Measurements from ENCODE around the gene ZNF592.

DNA sequence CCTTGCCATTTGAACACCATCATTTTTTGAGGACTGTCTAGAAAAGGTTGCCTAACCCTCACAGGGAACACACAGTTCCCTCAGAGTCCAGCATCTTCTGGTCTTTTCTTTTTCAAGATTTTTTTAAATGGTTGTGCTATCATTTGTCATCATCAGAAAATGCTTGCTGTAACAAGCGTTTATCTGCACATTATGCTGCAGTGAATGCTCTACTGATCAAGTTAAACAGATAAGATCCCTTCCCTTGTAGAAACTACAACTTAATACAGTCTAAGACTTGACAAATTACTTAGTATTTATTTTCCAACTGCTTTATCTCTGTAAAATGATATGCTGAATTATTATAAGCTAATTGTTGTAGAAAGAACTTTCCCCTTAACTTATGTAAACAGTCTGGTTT lies 56.8 kb downstream of the ZNF592 start:
- no peak for TF ChIP-seq AFF4 (CRISPR knock-in tag; IDR thresholded peaks at IDR 0.05)
- TF ChIP-seq NFXL1 (CRISPR knock-in tag; IDR thresholded peaks at IDR 0.05), result no peak
- TF ChIP-seq FOSL1 (tag; conservative IDR thresholded peaks at IDR 0.05), result no peak
- no peak for TF ChIP-seq ZFP1 (CRISPR knock-in tag; IDR thresholded peaks at IDR 0.05)
- TF ChIP-seq GTF2F1 (IDR thresholded peaks at IDR 0.05; ENCODE audit: low read depth, low read length), result no peak
- TF ChIP-seq, protein P1, sequence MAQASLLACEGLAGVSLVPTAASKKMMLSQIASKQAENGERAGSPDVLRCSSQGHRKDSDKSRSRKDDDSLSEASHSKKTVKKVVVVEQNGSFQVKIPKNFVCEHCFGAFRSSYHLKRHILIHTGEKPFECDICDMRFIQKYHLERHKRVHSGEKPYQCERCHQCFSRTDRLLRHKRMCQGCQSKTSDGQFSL (CRISPR knock-in tag; IDR thresholded peaks at IDR 0.05), result no peak
- TF ChIP-seq, protein P1 (tag; IDR thresholded peaks at IDR 0.05), result no peak
- TF ChIP-seq, protein P2, sequence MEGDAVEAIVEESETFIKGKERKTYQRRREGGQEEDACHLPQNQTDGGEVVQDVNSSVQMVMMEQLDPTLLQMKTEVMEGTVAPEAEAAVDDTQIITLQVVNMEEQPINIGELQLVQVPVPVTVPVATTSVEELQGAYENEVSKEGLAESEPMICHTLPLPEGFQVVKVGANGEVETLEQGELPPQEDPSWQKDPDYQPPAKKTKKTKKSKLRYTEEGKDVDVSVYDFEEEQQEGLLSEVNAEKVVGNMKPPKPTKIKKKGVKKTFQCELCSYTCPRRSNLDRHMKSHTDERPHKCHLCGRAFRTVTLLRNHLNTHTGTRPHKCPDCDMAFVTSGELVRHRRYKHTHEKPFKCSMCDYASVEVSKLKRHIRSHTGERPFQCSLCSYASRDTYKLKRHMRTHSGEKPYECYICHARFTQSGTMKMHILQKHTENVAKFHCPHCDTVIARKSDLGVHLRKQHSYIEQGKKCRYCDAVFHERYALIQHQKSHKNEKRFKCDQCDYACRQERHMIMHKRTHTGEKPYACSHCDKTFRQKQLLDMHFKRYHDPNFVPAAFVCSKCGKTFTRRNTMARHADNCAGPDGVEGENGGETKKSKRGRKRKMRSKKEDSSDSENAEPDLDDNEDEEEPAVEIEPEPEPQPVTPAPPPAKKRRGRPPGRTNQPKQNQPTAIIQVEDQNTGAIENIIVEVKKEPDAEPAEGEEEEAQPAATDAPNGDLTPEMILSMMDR (IDR thresholded peaks at IDR 0.05 in 2 of 3, conservative IDR thresholded peaks at IDR 0.05 in 1 of 3; ENCODE audit: insufficient read depth in 2 of 3, low read depth in 1 of 3, low read length in 3 of 3), result no peak
- TF ChIP-seq EZH2 (IDR thresholded peaks at IDR 0.05; ENCODE audit: borderline replicate concordance, low read depth, low read length), result no peak
- no peak for TF ChIP-seq EP300 (IDR thresholded peaks at IDR 0.05; ENCODE audit: low read length)
- TF ChIP-seq DIDO1 (tag; IDR thresholded peaks at IDR 0.05; ENCODE audit: low read depth), result no peak
- TF ChIP-seq NFIC (IDR thresholded peaks at IDR 0.05), result no peak
- TF ChIP-seq POLR2A (conservative IDR thresholded peaks at IDR 0.05), result no peak

Data from K562 (cell line).